NK-92 (cell line): Measurements from ENCODE around the gene SLC35E4.
A peak's percentile ranks its signal among the peaks of the same experiment; 100 is the strongest.
"Not testable (repeated sequence)": the region's sequence is repeated elsewhere in the genome, so short reads cannot be mapped to it uniquely, and the experiment has no call there.

Experiments
- DNase-seq: peaks from one replicate; lab custom pipeline; 2025; ENCODE audit not compliant: unreplicated experiment; lab: John Stamatoyannopoulos, UW

SLC35E4 gene

DNA sequence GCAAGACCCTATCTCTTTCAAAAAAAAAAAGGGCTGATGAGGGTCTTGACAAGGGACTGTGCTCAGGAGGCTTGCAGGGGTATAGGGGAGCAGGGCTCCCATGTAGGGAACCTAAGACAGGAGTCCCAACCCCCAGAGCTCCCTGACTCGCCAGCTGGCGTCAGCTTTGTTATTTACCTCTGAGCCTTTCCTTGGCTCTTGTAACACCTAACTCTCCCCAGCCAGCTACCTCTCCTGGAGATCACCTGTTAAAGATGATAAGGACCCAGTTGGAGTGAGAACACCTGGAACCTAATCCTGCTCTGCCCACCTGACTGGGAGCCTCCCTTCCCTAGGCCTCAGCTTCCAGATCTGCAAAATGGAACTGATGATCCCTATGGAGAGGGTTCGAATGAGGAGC lies 13.2 kb downstream of the SLC35E4 start:
- no peak for DNase-seq

DNA sequence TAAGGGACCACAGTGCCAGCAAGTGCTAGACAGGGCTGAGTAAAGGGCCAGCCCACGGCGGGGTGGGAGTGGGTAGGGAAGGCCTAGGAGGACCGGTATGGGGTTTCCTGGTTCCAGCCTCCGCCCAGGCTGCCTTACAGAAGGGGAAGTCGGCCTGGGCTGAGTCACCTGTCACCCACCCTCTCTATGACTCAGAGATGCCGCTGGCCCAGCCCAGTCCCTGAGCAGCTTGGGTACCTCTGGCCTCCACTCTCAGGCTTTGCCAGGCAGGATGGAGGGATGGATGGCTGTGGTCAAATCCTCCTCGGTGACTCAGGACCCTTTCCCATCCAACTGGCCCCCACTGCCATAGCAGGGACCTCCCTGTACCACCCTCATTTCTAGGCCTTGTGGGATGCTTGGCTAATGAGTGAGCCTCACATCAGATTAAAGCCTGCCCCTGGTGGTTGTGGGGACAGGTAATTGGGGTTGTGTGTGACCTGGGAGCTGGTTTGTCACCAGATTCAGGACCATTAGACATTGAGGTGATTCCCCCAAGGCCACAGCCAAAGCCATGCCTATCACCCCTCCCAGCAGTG lies 13.9 kb downstream of the SLC35E4 start:
- DNase-seq = no peak

DNA sequence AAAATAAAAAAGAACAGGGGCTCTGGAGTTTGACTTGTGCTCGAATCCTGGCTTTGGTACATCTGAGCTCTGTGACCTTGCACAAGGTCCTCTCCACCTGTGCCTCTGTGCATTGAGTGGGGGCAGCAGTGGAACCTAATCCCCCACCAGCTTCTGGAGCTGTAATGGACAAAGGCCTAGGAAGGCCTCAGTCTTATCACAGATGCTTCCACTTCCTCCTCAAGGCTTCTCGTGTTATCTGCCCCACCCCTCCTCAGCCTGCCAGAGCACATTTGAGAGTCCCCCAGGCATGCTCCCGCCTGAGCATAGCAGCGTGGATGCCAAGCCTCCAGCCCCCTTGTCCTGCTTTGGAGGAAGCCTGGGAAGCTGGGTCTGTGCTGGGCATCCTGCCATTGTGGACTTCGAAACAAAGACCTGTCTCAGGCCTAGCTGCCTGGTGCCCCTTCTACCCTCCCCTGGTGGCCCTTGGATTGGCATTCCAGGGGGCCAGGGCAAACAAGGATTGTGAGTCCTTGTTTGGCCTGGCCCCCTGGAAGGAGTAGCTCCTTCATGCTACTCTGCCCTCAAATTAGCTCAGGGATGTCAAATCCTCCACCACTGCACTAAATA lies 15.0 kb downstream of the SLC35E4 start:
- DNase-seq = no peak

- DNase-seq = no peak
Measured at GRCh38 chr22:30652852-30653251, 17.3 kb downstream of the SLC35E4 start.

- no peak for DNase-seq
Measured at GRCh38 chr22:30654361-30654760, 18.8 kb downstream of the SLC35E4 start.

DNA sequence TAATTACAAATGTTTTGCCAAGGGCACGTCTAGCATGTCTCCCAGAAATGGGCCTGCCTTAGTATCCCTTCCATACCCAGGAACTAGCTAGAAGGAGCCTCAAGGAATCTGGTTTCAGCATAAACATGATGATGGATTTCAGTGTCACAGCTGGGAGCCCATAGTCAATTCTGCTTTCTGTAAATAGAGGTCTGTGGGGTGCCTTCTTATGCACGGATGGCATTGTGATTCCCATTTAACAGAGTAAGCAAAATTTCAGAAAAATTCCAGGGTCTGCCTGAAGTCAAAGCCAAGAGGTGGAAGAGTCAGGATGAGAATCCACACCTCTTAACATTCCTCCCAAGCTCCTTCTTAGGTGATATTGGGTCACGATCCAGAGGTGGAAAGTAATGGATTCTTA lies 20.0 kb downstream of the SLC35E4 start:
- no peak for DNase-seq

GRCh38 chr22:30662040-30662439 lies 26.5 kb downstream of the SLC35E4 start:
- DNase-seq = no peak

DNA sequence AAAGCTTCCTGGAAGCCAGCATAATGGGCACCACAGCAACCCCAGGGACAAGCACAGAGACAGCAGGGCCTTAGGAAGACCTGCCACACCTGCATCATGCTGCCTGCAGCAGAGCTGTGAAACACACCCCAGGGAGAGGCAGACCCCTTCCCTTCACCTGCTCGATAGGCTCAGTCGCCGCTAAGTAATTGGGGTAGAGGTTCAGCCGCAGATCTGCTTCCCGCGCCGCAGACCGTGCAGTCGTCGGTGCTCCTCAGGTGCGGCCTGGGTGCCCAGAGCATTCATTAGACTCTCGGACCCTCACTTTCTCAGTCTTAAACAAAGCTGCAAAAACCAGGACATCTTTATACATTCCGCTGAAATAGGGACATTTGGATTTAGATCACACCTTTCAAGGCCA lies 29.2 kb downstream of the SLC35E4 start:
- DNase-seq = no peak

DNA sequence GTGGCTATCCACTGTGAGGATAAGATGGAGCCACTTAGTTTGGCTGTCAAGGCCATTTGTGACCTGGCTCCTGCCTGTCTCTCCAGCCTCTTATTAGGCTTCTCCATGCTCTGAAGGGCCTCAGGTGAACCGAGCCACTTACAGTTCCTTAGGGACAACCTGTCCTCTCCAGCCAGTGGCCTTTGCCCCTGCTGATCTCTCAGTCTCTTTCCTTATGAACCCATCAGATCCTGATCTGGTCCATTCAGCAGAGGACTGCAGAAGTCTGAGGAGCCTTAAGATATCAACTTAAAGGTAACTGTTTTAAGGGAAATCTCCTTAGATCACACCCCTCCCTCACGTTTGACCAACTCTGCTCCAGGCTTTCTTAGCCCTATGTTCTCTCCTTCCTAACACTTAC lies 29.7 kb downstream of the SLC35E4 start:
- DNase-seq = no peak

DNA sequence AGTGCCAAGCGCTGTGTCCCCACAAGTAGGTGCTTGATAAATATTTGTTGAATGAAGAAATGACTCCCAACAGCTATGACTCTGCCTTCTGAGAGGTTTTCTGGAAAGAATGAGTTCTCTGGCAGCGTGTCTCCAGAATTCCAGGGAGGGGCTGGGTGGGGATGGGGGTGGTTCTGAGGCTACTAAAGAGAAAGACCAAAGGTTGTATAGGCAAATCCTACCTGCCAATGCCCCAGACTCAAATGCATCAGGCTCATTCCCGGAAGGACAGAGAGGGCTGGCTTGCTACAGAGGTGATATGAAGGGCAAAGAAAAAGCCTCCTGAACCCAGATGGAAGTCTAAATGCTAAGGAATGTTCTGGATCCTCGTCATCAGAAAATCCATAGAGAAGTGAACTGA lies 30.2 kb downstream of the SLC35E4 start:
- DNase-seq = no peak

DNA sequence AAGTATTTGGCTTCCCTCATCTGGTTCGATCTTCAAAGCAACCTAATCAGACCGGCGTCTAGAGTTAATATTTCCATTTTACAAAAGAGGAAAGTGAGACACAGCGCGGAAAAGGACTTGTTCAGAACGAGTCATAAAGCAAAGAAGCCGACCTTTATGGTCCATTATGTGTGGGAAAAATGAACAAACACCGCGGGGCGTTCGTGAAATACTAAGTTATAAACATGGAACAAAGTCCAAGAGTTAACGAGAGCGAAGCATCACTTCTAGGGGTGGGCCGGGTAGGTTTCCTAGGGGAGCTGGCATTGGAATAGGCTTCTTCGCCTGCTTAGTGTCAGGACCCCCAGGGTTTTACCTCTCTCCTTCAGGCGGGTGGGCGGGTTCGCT lies 31.5 kb downstream of the SLC35E4 start:
- DNase-seq = no peak

GRCh38 chr22:30667494-30668385 lies 32.2 kb downstream of the SLC35E4 start, which contains the start of gene DUSP18:
Gene DUSP18 (minus strand): TSS chr22:30667875. CDS start chr22:30664003, 3,872 bp downstream.
- DNase-seq = peak; percentile 55

DNA sequence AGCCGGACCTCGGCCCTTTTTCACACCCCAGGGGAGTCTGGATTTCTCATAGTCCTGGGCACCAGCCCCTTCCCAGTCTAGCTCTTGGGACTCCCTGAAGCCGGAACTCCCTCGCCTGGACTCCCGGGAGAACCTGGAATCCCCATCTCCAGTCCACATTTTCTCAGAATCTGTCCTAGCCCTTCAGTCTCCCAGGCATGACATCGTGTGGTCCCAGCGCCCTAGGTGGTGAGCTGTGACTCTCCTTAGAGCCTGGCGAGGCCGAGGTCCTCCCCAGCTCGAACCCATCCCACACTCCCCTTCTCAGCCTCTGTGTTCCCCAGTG lies 32.8 kb downstream of the SLC35E4 start:
- no peak for DNase-seq

- DNase-seq = no peak
Measured at GRCh38 chr22:30671071-30671470, 35.5 kb downstream of the SLC35E4 start.

GRCh38 chr22:30673136-30673535 lies 37.6 kb downstream of the SLC35E4 start:
- DNase-seq = no peak

DNA sequence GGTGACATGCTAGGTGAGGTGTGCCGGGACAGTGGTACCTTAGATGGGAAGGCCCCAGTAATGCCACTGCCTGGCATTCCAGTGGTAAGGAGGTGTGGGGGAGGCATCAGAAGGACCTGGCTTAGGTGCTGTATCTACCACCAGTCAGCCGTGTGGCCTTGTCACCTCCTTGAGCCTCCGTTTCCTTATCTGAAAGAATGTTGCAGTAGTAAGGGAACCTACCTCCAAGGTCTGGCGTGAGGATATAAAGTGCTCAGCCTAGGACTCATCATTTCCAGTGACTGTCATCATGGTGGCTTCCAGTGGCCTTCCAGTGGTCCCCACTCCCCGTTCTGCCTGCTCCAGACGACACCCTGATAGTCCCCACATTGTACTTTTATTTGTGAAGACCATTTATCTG lies 38.9 kb downstream of the SLC35E4 start:
- no peak for DNase-seq

- DNase-seq = no peak
Measured at GRCh38 chr22:30675436-30675835, 39.9 kb downstream of the SLC35E4 start.

DNA sequence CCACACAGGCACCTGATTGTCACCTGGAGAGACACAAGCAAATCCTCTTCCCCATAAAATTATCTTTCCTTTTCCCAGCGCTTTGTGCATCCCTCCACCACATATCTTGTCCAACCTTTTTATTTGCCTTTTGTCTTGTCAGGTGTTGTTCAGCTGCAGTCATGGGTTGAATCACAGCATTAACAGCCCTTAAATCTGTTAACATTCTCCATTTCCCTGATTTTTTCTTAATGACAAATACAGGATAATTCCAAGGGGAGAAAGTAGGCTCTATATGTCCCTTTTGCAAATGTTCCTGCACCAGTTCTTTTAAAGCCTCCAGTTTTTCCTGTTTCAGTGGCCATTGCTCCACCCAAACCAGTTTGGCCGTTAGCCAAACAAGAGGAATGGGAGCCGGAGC lies 41.0 kb downstream of the SLC35E4 start:
- not testable (repeated sequence) for DNase-seq

GRCh38 chr22:30679895-30680690 lies 44.5 kb downstream of the SLC35E4 start:
- not testable (repeated sequence) for DNase-seq

DNA sequence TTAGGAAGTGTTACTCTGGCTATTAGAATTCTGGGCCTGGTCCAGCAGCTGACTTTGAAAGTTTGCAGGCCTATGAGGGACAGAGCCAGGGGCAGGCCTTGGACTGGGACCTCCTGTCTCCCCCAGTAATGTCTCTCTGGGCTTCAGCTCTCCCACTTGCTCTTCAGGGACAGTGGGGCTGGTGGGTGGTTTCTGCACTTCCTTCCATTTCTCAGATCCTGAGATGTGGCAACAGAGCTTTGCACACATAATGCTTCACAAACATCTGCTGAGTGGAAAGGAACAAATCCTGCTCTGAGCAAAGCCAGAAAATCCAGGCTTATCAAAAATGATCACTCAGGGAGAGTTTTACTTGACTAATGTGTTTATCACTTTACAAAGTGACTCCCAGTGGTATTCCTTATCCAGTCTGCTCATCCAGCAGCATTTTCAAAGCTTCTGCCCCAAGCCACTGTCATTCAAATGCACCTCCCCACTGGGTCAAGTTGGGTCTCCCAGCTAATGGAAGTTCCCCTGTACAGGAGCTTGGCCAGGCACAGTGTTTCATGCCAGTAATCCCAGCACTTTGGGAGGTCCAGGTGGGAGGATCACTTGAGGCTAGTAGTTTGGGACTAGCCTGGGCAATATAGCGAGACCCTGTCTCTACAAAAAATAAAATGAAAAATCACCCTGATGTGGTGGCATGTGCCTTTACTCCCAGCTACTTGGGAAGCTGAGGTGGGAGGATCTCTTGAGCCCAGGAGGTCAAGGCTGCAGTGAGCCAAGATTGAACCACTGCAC lies 45.6 kb downstream of the SLC35E4 start:
- no peak for DNase-seq

DNA sequence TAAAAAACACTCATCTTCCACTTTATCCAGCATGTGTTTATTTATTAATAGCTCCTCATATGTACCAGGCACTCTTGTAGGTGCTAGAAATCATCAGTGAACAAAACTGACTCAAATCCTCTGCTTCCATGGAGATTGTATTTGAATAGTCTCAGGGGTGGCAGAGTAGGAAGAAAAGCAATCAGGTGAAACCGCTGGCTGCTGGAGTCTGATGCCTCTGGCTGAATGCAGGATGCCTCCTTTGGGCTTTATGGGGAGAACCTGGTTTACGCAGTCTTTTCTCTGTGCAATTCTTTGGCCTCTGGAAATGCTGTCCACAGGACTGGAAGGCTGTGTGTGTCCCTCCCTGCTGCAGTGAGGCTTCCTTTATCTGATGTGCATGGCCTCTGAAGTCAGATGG lies 46.2 kb downstream of the SLC35E4 start:
- DNase-seq = no peak
